Endodermal cell (in vitro differentiated cells): ENCODE measurements around the gene SBNO2. TPM values are rescaled to one million over a fixed set of nuclear protein-coding genes. Genes with fewer than 3 reads are reported as not detected.

Source experiments
- DNase-seq: peaks from one replicate; pipeline ENCODE4 v3.0.0-alpha.2; 2017
- H3K27ac ChIP-seq: 2 replicates; pipeline ENCODE4 v1.5.1; 2013; ENCODE audit warnings: mild to moderate bottlenecking, low read depth, low read length, moderate library complexity
- H3K27me3 ChIP-seq: 2 replicates; pipeline ENCODE4 v1.6.1; 2013; ENCODE audit warnings: mild to moderate bottlenecking, low read length, moderate library complexity; ENCODE audit not compliant: insufficient read depth, control insufficient read depth, poor library complexity, severe bottlenecking
- H3K36me3 ChIP-seq: 2 replicates; pipeline ENCODE4 v1.7.0; 2013; ENCODE audit warnings: mild to moderate bottlenecking, low read length, moderate library complexity; ENCODE audit not compliant: control insufficient read depth, insufficient read depth
- H3K4me1 ChIP-seq: one replicate; pipeline ENCODE4 v1.7.0; 2013; ENCODE audit warnings: low read length; ENCODE audit not compliant: control insufficient read depth, insufficient read depth
- H3K4me3 ChIP-seq: 2 replicates; pipeline ENCODE4 v1.5.1; 2013; ENCODE audit warnings: mild to moderate bottlenecking, low read length, moderate library complexity
- H3K9ac ChIP-seq: 2 replicates; pipeline ENCODE4 v1.6.1; 2013; ENCODE audit warnings: mild to moderate bottlenecking, low read length, moderate library complexity; ENCODE audit not compliant: poor library complexity, severe bottlenecking; ENCODE audit errors: extremely low read depth
- H3K9me3 ChIP-seq: 2 replicates; pipeline ENCODE4 v1.6.1; 2013; ENCODE audit warnings: mild to moderate bottlenecking, low read length, moderate library complexity; ENCODE audit not compliant: control insufficient read depth
- H3K27ac Mint-ChIP-seq: 2 replicates; pipeline ENCODE4 v1.8.0; 2020; ENCODE audit warnings: mixed read lengths
- H3K27me3 Mint-ChIP-seq: 2 replicates; pipeline ENCODE4 v1.8.0; 2021; ENCODE audit warnings: mild to moderate bottlenecking, mixed read lengths; ENCODE audit not compliant: insufficient read depth
- H3K36me3 Mint-ChIP-seq: 2 replicates; pipeline ENCODE4 v1.8.0; 2020; ENCODE audit warnings: low read depth, mixed read lengths
- H3K4me1 Mint-ChIP-seq: 2 replicates; pipeline ENCODE4 v1.8.0; 2020; ENCODE audit warnings: mixed read lengths
- H3K4me3 Mint-ChIP-seq: 2 replicates; pipeline ENCODE4 v1.8.0; 2020; ENCODE audit warnings: mild to moderate bottlenecking, moderate library complexity, mixed read lengths
- H3K9me3 Mint-ChIP-seq: 2 replicates; pipeline ENCODE4 v1.8.0; 2020; ENCODE audit warnings: mild to moderate bottlenecking, mixed read lengths
- WGBS, 2 experiments: methylation state at CpG; one replicate each; pipeline versions ENCODE4 v1.1.5 to v1.1.7; 2013; ENCODE audit warnings: missing lambda C conversion rate in 2 of 2, mixed read lengths in 1 of 2; ENCODE audit not compliant: insufficient coverage in 1 of 2, insufficient read length in 1 of 2; 5-methylcytosine and 5-hydroxymethylcytosine counted together
- total RNA-seq, 2 donors: library from RNA; stranded (reverse); fragmentation: NEBNext Ultra II Directional in 1 of 2; extraction: Animal tissue kit (Norgen Biotek cat#: 25700) in 1 of 2; gene quantifications; 2 replicates in 1 of 2; 3 replicates in 1 of 2; pipeline ENCODE4 v1.2.1, GENCODE V29; 2021
- TF ChIP-seq, protein P1 (sequence below): fragments of 200-600 bp; sonication (generic); conservative IDR thresholded peaks from 2 replicates; pipeline ENCODE4 v1.5.0; 2021; ENCODE audit warnings: antibody characterized with exemption, mild to moderate bottlenecking

SBNO2 gene
- total RNA-seq, 2 donors from 2014 or later = 43.3 to 50.4 TPM

DNA sequence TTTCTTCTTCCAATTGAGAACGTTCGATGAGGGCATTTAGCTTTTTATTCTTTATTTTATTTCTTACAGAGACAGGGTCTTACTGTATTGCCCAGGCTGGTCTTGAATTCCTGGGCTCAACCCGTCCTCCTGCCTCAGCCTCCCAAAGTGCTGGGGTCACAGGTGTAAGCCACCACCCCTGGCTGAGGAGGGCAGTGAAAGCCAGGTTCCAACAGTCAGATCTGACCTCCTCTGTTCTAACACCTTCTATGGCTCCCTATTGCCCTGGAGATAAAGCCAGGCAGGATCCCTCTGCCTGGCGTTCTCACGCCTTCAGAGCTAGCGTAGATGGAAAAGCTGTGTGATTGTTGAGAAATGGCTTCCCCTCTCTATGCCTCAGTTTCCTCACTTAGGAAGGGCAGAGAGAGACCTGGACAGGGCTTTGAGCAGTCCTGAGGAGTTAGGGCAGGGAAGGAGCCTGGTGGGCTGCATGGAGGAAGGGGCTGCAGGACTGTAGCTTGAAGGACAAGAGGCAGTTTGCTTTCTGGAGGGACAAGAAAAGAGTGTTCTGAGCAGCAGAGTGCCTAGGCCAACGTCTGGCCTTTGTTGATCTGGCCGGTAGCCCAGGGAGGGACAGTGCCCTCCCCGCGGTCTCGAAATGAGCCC, 101.6 kb downstream of the SBNO2 start:
- H3K27me3 Mint-ChIP-seq = peaks cover 45% of the 10 kb centered on the region
- no peaks in the 10 kb centered on the region for H3K4me1 Mint-ChIP-seq
- H3K9me3 Mint-ChIP-seq = no peaks in the 10 kb centered on the region
- H3K27ac Mint-ChIP-seq = no peak overlapping the region
- no peak overlapping the region for H3K9ac ChIP-seq
- TF ChIP-seq, protein P1, sequence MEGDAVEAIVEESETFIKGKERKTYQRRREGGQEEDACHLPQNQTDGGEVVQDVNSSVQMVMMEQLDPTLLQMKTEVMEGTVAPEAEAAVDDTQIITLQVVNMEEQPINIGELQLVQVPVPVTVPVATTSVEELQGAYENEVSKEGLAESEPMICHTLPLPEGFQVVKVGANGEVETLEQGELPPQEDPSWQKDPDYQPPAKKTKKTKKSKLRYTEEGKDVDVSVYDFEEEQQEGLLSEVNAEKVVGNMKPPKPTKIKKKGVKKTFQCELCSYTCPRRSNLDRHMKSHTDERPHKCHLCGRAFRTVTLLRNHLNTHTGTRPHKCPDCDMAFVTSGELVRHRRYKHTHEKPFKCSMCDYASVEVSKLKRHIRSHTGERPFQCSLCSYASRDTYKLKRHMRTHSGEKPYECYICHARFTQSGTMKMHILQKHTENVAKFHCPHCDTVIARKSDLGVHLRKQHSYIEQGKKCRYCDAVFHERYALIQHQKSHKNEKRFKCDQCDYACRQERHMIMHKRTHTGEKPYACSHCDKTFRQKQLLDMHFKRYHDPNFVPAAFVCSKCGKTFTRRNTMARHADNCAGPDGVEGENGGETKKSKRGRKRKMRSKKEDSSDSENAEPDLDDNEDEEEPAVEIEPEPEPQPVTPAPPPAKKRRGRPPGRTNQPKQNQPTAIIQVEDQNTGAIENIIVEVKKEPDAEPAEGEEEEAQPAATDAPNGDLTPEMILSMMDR = no peak
- no peak overlapping the region for H3K27ac ChIP-seq
- no peak for DNase-seq
- H3K9me3 ChIP-seq = no peaks in the 10 kb centered on the region
- H3K4me3 ChIP-seq = no peak overlapping the region
- WGBS, 2 experiments = 92 to 96% methylated on average over 8 to 11 of the region's 11 CpGs
- H3K36me3 Mint-ChIP-seq = peaks cover 9% of the 10 kb centered on the region
- no peak overlapping the region for H3K4me3 Mint-ChIP-seq
- no peaks in the 10 kb centered on the region for H3K36me3 ChIP-seq
- no peaks in the 10 kb centered on the region for H3K4me1 ChIP-seq
- peaks cover 49% of the 10 kb centered on the region for H3K27me3 ChIP-seq

DNA sequence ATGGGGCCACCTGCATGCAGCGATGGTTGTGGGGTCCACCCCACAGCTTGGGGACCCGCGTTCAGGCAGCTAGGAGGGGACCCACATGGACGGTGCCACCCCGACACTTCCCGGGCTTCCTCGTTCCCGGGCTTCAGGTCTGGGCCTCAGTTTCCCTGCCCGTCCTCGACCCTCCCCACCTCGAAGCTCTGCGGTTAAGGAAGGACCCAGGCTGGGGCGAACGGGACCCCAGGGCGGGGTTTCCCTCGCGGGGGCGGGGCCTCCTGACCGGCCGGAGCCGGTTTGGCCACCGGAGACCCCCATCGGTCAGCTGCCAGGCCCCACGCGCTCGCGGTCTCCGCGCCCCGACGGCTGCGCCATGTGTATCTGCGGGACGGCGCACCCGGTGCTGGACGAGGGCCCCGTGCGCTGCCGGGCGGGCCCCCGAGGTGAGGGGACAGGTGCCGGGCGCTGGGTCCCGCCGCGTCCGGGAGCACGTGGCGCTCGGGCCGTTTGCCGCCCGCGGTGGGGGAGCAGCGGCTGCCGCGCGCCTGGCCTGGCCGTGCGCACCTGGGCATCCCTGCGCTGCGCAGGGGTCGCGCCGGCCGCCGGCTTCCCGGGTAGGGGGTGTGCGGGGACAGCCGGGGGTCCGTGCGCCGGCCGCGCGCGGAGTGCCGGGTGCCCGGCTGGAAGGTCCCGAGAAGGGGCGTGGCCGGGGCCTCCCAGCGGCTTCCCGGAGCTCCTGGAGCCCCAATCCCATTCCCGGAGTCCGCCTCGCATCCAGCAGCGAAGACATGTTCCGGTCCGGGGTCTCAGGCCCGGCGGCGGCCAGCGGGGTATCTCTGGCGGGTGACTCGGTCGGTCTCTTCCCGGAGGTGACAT, 102.9 kb downstream of the SBNO2 start:
- Histone ChIP-seq H3K9me3 (no peaks in the 10 kb centered on the region), H3K27me3 (peaks cover 63% of the 10 kb centered on the region), H3K36me3 (no peaks in the 10 kb centered on the region), H3K4me1 (peaks cover 4% of the 10 kb centered on the region), H3K27ac (no peak overlapping the region), H3K4me3 (peak overlapping the region; percentile 23), H3K9ac (no peak overlapping the region)
- Mint-ChIP-seq H3K27me3 (peaks cover 50% of the 10 kb centered on the region), H3K27ac (no peak overlapping the region), H3K36me3 (peaks cover 7% of the 10 kb centered on the region), H3K9me3 (no peaks in the 10 kb centered on the region), H3K4me3 (peak overlapping the region; percentile 36), H3K4me1 (no peaks in the 10 kb centered on the region)
- peak; percentile 81 for DNase-seq
- 4 to 7% methylated on average over 51 to 99 of the region's 99 CpGs for WGBS, 2 experiments
- TF ChIP-seq, protein P1 = no peak

DNA sequence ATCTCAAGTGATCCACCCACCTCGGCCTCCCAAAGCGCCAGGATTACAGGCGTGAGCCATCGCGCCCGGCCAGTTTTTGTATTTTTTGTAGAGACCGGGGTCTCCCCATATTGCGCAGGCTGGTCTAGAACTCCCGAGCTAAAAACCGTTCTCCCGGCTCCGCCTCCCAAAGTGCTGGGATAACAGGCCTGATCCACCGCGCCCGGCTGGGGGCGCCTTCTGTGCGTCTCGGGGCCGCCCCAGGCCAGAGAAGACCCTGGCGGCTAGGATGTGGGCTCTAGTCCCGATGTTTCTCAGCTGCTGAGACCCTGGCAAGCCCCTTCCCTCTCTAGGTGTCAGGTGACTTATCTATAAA, 103.5 kb downstream of the SBNO2 start:
- 17 to 22% methylated on average over 21 of the region's 21 CpGs for WGBS, 2 experiments
- Mint-ChIP-seq H3K9me3 (no peaks in the 10 kb centered on the region), H3K4me3 (no peak overlapping the region), H3K36me3 (peaks cover 1% of the 10 kb centered on the region), H3K27me3 (peaks cover 56% of the 10 kb centered on the region), H3K4me1 (no peaks in the 10 kb centered on the region), H3K27ac (no peak overlapping the region)
- Histone ChIP-seq H3K36me3 (no peaks in the 10 kb centered on the region), H3K27me3 (peaks cover 69% of the 10 kb centered on the region), H3K9ac (no peak overlapping the region), H3K4me3 (no peak overlapping the region), H3K9me3 (no peaks in the 10 kb centered on the region), H3K27ac (no peak overlapping the region), H3K4me1 (peaks cover 5% of the 10 kb centered on the region)
- TF ChIP-seq, protein P1 = peak; percentile 60
- peak; percentile 82 for DNase-seq
